ENCODE data around the gene ALS2CL.
"Not testable (repeated sequence)": the region's sequence is repeated elsewhere in the genome, so short reads cannot be mapped to it uniquely, and the experiment has no call there.

The ALS2CL gene

GRCh38 chr3:46693038-46693891, at the start of gene ALS2CL:
Gene ALS2CL (minus strand): TSS chr3:46693679. CDS start chr3:46689440, 4,239 bp downstream.
- peak; percentile 87 for DNase-seq

GRCh38 chr3:46742992-46743585, 49.6 kb upstream of the ALS2CL start:
- no peak for DNase-seq

- DNase-seq, result not testable (repeated sequence)
Measured at GRCh38 chr3:46739565-46739964, 46.1 kb upstream of the ALS2CL start.

- DNase-seq, result no peak
Measured at GRCh38 chr3:46737329-46737731, 43.9 kb upstream of the ALS2CL start.

- no peak for DNase-seq
Measured at GRCh38 chr3:46736006-46736872, 42.8 kb upstream of the ALS2CL start.

- no peak for DNase-seq
Measured at GRCh38 chr3:46734773-46735172, 41.3 kb upstream of the ALS2CL start.

GRCh38 chr3:46733026-46733800, 39.7 kb upstream of the ALS2CL start:
- DNase-seq, result no peak

GRCh38 chr3:46731795-46732194, 38.3 kb upstream of the ALS2CL start:
- DNase-seq, result no peak

- no peak for DNase-seq
Measured at GRCh38 chr3:46730819-46731218, 37.3 kb upstream of the ALS2CL start.

GRCh38 chr3:46729038-46729437, 35.6 kb upstream of the ALS2CL start:
- no peak for DNase-seq

- DNase-seq, result no peak
Measured at GRCh38 chr3:46725621-46726314, 32.3 kb upstream of the ALS2CL start.

GRCh38 chr3:46724424-46724823, 30.9 kb upstream of the ALS2CL start:
- DNase-seq, result no peak

- no peak for DNase-seq
Measured at GRCh38 chr3:46722443-46722842, 29.0 kb upstream of the ALS2CL start.

GRCh38 chr3:46721009-46721408, 27.5 kb upstream of the ALS2CL start:
- no peak for DNase-seq

GRCh38 chr3:46719735-46720271, 26.3 kb upstream of the ALS2CL start:
- no peak for DNase-seq

GRCh38 chr3:46719044-46719565, 25.6 kb upstream of the ALS2CL start:
- DNase-seq, result no peak

GRCh38 chr3:46717447-46718231, 24.2 kb upstream of the ALS2CL start, which contains the start of gene PRSS50:
Gene PRSS50 (minus strand): TSS chr3:46717869. CDS start chr3:46717824, 45 bp downstream.
- peak; percentile 37 for DNase-seq

- no peak for DNase-seq
Measured at GRCh38 chr3:46716461-46717441, 23.3 kb upstream of the ALS2CL start.

All from CD4-positive, alpha-beta T cell treated with Interleukin-17A for 4 hours (primary cell).